IPS DF 4.7 (cell line): ENCODE results near the gene MMRN2.
A peak's percentile ranks its signal among the peaks of the same experiment; 100 is the strongest.
"Not testable (repeated sequence)": the region's sequence is repeated elsewhere in the genome, so short reads cannot be mapped to it uniquely, and the experiment has no call there.

Source experiments
- DNase-seq: peaks from one replicate; pipeline ENCODE4 v3.0.0-alpha.2; 2013; ENCODE audit warnings: low spot score; ENCODE audit errors: extremely low read depth

Gene MMRN2

DNA sequence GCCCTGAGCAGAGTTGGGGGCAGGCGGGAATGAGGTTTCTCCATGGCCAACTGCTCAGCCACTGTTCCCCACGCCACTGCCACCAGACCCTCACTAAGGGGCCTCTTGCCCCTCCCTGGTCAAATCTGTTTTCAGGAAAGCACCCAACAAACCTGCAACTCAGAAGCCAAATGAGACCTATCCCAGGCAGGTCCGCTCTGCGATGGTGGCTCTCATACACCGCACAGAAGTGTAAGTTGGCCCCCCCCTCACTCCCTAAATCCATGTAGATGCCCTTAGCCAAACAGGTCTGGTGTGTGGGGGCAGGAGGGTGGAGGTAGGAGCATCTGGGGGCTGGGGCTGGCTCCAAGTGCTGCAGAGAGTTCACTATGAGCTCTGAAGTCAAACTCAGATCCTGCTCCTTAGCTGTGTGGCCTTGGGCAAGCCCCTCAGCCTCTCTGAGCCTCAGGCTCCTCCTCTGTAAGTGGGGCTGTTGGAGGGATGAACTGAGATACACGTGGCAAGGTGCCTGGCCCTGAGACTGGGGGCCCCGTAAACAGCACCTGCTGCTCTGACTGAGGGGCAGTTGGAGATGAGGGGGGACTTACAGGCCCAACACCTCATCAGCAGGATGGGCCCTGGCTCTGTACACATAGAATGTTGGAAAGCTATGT lies 1.1 kb downstream of the MMRN2 start:
- DNase-seq, result no peak

DNA sequence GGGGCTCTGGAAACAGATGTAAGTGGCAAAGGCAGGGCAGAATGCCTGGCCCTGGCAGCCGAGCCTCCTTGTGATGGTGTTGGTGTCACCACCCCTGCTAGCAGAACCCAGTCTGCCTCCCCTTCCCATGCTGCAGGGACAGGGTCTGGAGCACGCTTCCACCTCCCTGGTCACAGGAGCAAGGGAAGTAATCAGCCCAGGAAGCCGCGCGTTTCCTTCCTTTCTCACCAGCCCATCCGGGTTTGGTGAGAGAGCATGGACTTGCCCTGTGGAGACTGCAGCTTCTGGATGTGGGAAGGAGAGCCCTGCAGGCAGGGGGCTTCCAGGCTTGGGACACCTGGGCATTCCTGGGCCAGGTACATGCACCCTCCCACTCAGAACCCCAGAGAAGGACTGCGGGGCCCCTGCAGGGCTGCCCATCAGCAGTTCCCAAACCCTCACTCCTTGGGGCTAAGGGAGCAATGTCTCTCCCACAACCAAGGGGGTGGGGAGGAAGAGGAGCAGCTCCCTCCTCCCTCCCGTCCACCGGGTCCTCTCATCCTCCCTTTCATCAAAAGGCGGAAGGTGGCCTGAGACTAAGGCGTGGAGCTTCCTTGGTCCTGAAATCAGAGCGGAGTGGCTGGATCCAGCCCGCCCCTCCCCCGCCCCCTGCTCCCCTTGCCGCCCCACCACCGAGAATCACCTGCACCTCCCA lies 1.8 kb downstream of the MMRN2 start:
- DNase-seq, result no peak

DNA sequence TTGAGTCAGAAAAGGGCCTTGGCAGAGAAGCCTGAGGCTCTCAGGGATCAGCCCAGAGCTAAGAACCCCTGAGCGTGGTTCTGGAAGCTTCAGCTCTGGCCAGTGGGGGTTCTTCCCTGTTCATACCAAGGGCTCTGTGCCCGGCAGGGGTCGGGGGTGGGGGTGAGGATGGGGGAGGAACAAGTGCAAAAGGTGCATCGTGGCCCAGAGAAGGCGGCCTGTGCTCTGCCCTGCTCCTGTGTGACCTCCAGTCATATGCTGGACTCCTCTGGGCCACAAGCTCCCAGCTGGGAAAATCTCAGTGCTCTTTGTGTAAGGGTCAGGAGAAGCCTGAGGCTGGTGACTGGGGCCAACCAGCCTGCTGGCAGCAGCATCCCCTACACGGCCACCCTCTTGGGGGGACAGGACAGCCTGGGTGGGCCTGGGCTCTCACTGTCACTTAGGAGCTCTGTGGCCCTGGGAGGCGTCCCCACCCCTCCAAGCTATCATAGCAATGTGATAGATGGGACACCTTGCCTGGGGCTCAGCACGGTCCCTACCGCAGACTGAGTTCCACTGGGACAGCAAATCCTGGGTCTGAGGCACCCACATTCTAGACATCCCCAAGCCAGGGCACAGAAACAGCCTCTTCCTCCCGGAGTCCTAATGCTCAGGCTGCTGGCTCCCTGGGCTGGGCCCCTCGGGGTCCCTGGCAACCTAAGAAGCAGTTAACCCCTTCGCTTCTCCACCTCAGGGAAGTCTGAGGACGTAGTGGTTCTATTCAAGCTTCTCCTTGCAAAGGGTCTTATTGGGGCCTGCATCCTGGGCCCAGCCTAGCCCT lies 2.5 kb downstream of the MMRN2 start:
- no peak for DNase-seq

DNA sequence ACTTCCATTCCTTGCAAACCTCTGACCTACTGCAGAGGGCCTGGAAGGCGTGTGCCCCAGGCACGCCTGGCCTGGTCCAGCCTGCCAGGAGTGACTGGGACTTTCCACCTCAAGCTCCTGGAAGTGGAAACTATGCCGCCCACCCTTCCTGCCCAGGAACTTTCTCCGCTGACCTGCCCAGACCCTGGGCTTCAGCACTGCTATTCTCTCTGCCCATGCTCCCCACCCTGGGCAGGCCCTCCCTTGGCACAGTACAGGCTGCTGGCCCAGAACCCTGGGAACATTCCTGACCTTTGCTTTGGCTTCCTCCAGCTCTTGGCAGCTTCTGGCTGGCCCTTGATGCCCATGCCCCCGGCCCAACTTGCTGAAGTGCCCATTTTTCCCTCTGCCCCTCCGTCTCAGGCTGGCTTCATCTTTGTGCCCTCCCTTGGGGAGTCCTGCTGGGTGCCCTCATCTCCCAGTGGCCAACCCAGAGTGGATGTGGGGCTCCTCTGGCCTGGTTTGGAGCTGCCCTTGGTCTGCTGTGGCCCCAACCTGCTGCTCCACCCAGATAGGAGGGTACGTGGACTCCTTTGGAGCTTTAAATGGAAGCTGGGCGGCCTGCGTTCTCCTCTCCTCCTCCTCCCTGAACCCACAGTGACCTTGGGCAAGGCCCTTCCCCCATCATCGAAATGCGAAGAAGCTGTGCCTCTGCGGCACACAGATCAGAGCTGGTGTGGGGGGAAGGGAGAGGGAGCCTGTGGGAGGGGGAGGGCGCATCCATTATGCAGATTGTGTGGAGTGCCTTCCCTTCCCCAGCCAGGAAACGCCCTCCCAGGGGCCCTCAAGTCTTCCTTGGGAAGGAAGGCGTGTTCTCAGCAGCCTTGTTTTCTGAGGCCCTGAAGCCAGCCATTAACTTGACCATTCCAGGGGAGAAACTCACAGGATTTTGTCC lies 3.4 kb downstream of the MMRN2 start:
- DNase-seq, result peak; percentile 92

DNA sequence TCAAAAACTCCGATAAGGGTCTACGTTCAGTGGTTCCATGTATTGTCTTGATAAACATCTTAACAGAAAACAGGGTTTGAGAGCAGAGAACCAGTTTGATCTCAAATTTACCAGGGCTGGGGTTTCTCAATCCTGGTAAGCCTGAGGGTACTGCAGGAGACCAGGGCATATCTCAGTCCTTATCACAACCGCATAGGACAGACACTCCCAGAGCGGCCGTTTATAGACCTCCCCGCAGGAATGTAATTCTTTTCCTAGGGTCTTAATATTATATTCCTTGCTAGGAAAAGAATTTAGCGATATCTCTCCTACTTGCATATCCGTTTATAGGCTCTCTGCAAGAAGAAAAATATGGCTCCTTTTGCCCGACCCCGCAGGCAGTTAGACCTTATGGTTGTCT lies 4.7 kb downstream of the MMRN2 start:
- DNase-seq, result not testable (repeated sequence)

DNA sequence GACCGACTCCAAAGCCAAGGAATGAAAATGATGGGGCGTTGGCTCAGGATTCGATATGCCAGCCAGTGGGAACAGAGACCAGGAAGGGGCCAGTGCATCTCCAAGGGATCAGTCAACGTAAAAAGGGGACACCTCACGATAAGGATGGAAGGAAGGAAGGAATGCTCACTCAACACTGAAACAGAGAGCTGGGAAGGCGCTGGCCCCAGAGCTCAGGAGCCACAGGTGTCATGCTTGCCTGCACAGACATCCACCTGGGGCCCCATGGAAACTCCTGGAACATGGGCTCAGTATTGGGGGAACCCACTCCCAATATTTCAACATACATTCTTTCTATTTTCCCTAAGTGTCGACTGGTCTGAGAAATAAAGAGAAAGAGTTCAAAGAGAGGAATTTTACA lies 5.3 kb downstream of the MMRN2 start:
- no peak for DNase-seq

DNA sequence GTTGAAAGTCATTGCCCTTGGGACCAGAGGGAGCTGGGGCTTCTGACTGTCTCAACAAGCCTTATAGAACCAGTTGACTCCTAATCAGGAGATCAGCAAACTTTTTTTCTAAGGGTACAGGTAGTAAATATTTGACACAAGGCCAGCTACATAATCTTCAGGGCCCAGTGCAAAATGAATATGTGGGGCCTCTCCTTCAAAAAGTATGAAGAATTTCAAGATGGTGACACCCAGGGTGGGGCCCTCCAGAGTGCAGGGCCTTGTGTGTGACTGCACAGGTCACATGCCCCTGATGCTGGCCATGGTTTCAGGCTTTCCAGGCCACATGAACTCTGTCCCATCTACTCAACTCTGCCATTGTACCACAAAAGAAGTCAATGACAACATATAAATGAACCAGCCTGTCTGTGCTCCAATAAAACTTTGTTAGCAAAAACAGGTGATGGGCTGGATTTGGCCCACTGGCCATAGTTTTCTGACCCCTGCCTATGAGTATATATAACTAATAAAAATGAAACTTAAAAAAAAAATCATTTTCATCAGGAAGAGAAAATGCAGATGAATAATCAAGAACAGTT lies 6.1 kb downstream of the MMRN2 start:
- DNase-seq, result no peak

DNA sequence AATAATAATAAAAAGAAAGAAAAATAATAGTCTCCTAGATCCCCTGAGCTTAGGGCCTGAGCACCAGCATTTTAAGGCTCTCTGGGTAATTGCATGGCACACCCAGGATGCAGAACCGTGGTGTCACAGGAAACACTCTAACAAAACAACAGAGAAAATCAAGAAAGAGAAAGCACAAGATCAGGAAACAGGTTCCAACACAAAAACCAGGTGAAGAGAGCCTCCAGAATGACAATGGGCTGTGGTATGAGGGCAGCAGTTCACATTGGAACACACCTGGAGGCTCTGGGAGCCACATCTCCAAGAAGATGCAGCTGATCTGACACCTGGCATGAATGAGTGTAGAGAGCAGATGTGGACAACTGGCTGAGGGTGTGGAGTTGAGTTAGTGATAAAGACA lies 7.1 kb downstream of the MMRN2 start:
- no peak for DNase-seq

DNA sequence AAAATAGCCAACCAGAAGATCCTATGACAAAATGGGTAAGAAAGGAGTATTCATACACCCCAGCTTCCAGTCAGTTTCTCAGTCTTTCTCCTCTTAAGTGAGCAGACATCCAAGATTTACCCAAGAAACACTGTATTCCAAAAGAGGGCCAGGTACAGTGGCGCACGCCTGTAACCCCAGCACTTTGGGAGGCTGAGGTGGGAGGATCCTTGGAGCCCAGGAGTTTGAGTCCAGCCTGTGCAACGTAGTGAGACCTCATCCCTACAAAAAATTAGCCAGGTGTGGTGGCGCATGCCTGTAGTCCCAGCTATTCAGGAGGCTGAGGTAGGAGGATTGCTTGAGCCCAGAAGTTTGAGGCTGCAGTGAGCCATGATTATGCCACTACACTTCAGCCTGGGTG lies 9.6 kb downstream of the MMRN2 start:
- not testable (repeated sequence) for DNase-seq

DNA sequence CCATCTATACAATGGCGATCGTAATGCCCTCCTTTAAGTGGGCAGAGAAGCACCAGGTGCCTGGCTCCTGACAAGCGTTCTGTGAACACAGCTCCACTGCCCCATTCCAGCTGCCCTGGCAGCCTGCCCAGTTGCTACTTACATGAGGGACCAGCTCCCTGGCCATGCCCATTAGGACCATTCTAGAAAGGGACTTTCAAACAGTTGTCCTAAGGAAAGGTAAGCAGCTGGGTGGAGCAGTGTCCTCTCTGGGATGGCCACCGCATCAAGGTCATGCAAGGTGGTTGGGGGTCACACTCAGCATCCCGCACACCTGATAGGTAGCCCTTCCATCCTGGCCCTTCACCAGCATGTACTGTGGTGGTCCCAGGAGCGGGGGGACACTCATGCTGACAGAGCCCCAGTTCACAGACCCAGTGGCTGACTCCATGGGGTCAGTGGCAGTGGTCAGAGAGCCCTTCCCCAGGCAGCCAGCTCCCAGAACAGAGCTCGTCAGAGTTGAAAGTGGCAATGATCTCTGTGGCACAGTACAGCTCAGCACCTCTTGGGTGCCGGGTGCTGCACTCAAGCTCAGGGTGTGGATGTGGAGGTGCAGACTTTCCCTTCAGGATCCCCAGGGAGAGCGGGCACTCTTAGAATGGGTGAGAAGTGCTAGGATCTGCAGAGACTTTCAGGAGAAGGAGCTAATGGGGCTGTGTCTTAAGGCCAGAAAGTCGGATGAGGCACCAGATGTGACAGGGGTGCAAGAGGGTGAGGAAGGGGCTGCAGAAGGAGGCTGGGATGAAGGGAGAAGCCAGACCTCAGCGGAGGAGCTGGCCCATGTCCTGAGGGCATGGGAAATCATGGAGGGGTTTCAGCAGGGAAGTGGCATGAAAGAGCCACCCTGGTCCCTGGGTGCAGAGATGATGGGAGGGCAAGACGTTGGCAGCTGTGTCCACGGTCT lies 10.9 kb downstream of the MMRN2 start:
- DNase-seq, result no peak

DNA sequence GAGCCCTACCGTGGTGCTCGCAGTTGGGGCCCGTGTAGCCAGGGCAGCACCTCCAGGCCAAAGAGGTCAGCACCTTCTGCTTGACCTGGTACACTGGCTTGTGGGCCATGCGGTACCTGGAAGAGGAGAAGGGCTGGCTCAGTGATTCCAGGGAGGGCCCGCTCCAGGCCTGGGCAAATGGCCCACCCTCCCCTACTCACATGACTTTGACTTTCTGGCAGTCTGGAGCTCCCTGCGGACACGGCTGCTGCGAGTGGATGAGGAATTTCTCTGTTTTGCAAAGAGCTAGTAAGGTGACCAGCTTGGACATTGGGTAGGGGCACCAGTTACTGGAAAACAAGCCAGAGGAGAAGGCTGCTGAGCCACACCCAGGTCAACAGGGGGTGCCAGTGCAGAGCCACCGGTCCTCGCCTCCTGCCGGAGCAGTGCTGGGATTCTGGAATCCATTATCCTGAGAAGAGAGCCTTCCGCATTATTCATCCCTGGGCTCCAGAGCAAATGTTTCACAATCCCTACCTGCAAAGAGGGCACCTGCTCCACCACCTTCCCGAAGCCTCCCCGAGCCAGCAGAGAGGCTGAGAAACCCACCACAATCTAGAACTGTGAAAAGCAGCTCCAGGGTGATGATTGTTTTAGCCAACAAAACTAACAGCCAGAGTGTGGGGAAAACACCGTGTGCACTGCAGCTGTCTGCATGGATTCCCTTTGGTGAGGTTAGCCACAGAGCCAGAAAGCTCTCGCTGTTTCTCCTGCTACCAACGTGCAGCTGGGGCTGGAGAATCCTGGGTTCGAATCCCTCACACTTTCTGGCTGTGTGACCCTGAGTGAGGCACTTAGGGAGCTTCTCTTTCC lies 11.8 kb downstream of the MMRN2 start:
- no peak for DNase-seq

DNA sequence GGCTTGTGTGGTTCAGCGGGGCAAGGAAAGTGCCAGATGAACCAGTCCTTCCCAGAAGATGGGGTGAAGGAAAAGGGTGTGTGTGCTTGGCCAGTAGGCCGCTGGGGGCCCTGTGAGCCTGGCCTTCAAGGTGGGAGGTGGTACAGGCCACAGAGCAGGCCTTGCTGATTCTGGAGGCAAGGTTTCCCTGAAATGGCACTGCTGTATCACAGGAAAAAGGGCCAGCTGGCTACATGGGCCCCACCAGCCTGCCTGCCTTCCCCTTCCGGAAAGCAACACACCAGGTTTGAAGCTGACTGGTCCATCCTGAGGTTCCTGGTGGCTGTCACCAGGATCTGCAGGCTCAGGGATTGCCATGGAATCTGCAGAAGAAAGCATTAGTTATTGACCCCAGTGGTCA lies 12.5 kb downstream of the MMRN2 start:
- no peak for DNase-seq

DNA sequence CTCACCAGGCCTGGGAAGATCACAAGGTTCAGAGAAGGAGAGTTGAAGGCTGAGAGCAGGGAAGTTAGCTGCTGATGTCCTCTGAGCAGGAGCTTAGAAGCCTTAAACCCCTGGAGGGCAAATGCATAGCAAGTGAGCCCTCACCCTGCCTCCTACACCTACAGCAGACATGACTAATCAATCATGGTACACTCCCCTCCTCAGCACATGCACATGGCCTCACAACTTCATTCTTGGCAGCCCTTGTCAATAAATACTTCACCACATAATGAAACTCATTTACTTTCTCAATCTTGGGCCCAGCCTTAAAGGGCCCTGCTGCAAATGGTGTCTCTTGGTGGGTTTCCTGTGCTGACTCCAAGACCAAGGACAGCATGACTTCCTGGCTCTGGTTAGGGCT lies 12.9 kb downstream of the MMRN2 start:
- no peak for DNase-seq

DNA sequence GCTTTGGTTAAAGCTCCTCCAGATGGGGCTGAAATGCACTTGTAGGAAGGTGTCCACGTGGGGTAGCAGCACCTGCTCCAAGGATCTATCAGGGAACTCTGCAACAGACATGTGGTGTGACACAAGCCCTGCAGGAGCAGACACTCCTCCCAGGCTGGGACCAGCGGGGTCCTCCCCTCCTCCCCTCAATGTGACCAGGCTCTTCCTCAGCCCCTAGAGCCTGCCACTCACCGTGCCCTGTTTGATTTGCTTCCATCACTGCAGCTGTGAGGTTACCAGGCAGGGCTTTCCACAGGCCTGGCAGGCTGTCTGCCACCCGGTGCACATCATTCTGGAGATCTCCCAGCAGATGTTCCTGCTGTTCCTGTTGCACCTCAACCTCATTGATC lies 13.4 kb downstream of the MMRN2 start:
- no peak for DNase-seq

DNA sequence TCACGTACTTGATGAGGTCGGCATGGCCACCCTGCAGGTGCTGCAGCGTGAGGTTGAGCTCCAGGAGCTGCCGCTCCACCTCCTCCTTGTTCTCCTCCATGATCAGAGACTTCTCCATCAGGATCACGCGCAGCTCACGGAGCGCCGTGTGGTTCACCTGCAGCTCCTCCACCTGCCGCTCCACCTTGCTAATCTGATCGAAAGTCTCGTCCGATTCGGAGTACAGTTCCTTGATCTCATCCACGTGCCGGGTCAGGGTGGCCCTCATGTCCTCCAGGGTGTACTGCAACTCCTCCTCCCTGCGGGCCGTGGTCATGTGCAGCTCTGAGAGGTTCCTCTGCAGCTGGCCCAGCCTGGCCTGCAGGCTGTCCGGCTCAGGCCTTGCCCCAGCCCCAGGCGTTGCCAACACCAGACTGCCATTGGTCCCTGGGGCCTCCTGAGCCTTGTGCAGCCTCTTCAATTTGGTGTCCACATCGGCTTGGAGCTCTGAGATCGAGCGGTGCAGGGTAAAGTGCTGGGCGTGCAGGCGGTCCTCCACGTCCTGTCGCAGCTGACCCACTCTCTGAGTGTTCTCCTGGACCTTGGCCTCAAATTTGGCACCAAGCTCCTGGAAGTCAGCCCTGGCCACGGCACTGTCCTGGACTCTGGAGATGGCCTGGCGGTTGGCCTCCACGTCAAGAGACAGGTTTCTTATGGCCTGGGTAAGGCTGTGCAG lies 13.9 kb downstream of the MMRN2 start:
- DNase-seq, result no peak

DNA sequence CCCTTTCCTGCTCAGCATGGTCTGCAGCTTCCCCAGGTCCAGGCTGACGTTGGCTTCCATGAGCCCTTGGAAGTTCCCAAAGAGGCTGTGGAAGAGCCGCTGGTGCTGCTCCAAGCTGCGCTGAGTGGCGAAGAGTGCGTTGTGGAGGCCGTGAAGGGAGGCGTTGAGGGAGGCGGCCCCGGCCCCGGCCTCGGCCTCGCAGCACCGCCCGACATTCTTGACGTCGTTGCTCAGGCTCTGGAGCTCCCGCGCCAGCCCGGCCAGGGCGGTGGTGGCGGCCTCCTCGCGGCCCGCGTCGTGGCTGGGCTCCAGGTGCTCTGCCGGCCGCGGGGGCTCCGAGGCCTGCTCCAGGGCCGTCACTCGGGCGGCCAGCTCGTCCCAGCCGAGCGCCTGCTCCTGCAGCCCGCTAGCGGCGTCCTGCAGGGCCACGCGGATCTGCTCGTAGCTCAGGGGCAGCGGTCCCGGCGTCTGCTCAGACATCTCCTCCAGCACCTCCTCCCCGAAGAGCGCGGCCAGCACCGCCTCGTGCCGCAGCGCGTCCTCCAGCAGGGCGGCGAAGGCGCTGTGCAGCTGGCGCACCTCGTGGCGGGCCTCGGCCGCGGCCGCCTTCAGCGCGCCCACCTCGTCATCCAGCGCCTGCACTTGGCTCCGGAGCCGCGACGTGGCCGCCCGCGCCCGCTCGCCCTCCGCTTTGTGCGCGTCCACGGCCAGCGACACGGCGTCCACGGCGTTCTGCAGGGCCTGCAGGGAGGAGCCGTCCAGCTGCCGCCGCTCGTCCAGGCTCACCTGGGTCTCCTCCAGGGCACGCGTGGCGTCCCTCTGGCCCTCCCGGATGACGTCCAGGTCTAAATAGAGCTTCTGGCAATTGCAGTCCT lies 14.7 kb downstream of the MMRN2 start:
- no peak for DNase-seq

DNA sequence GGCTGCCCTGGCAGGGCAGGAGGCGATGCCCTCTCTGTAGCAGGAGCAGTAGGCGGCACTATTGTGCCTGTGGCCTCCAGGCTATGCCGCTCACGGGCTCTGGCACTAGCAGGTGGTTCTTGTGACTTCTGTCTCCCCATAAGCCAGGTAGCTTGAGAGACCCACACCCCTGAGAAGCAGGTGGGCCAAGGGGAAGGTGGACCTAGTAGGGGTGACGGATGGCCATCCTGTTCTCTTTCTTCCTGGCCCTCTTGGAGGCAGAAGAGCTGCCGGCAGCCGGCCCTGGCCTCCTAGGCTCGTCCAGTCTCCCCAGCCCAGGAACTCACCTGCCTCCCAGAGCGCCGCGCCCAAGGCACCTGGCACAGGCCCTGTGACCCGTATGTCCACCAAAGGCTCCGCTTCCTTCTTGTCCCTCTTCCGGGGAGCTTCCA lies 15.4 kb downstream of the MMRN2 start:
- DNase-seq, result no peak
